Activated T-cell treated with anti-CD3 and anti-CD28 coated beads for 1 hour (primary cell): Measurements from ENCODE around the gene TACC2.
"Not testable (repeated sequence)": the region's sequence is repeated elsewhere in the genome, so short reads cannot be mapped to it uniquely, and the experiment has no call there.

Source experiments
- DNase-seq: peaks from one replicate; pipeline ENCODE4 v3.0.0-alpha.2; 2020; ENCODE audit warnings: low read depth

Gene TACC2

GRCh38 chr10:122096181-122096580 lies 107.2 kb downstream of the TACC2 start:
- not testable (repeated sequence) for DNase-seq

GRCh38 chr10:122096705-122097104 lies 107.7 kb downstream of the TACC2 start:
- DNase-seq: no peak

- DNase-seq: no peak
Measured at GRCh38 chr10:122097935-122098334, 109.0 kb downstream of the TACC2 start.

GRCh38 chr10:122098924-122099323 lies 110.0 kb downstream of the TACC2 start:
- DNase-seq: no peak

- DNase-seq: no peak
Measured at GRCh38 chr10:122099562-122099961, 110.6 kb downstream of the TACC2 start.

- no peak for DNase-seq
Measured at GRCh38 chr10:122102146-122102868, 113.3 kb downstream of the TACC2 start.

- DNase-seq: no peak
Measured at GRCh38 chr10:122102869-122103525, 114.0 kb downstream of the TACC2 start.

GRCh38 chr10:122103592-122103991 lies 114.6 kb downstream of the TACC2 start:
- no peak for DNase-seq

- not testable (repeated sequence) for DNase-seq
Measured at GRCh38 chr10:122108786-122109185, 119.8 kb downstream of the TACC2 start.

- DNase-seq: no peak
Measured at GRCh38 chr10:122112021-122112616, 123.2 kb downstream of the TACC2 start.

GRCh38 chr10:122112625-122113160 lies 123.7 kb downstream of the TACC2 start:
- DNase-seq: no peak

- DNase-seq: no peak
Measured at GRCh38 chr10:122113161-122113944, 124.4 kb downstream of the TACC2 start.

- no peak for DNase-seq
Measured at GRCh38 chr10:122113945-122114747, 125.2 kb downstream of the TACC2 start.

- no peak for DNase-seq
Measured at GRCh38 chr10:122115874-122116273, 126.9 kb downstream of the TACC2 start.

GRCh38 chr10:122116331-122116730 lies 127.4 kb downstream of the TACC2 start:
- no peak for DNase-seq

- no peak for DNase-seq
Measured at GRCh38 chr10:122117475-122117874, 128.5 kb downstream of the TACC2 start.

GRCh38 chr10:122120008-122120744 lies 131.2 kb downstream of the TACC2 start:
- no peak for DNase-seq

GRCh38 chr10:122121059-122121458 lies 132.1 kb downstream of the TACC2 start:
- DNase-seq: no peak

- no peak for DNase-seq
Measured at GRCh38 chr10:122122493-122122892, 133.5 kb downstream of the TACC2 start.

- no peak for DNase-seq
Measured at GRCh38 chr10:122123186-122123585, 134.2 kb downstream of the TACC2 start.

GRCh38 chr10:122124342-122124741 lies 135.4 kb downstream of the TACC2 start:
- DNase-seq: no peak
